GM18870 (cell line): ENCODE data around the gene ANKRD34B.
A peak's percentile ranks its signal among the peaks of the same experiment; 100 is the strongest.
"Not testable (repeated sequence)": the region's sequence is repeated elsewhere in the genome, so short reads cannot be mapped to it uniquely, and the experiment has no call there.

ENCODE experiments used
- ATAC-seq: cut with Tn5 transposase; IDR thresholded peaks from one replicate; pipeline ENCODE4 v1.9.1; 2021; ENCODE audit warnings: moderate library complexity; ENCODE audit not compliant: unreplicated experiment

ANKRD34B gene

DNA sequence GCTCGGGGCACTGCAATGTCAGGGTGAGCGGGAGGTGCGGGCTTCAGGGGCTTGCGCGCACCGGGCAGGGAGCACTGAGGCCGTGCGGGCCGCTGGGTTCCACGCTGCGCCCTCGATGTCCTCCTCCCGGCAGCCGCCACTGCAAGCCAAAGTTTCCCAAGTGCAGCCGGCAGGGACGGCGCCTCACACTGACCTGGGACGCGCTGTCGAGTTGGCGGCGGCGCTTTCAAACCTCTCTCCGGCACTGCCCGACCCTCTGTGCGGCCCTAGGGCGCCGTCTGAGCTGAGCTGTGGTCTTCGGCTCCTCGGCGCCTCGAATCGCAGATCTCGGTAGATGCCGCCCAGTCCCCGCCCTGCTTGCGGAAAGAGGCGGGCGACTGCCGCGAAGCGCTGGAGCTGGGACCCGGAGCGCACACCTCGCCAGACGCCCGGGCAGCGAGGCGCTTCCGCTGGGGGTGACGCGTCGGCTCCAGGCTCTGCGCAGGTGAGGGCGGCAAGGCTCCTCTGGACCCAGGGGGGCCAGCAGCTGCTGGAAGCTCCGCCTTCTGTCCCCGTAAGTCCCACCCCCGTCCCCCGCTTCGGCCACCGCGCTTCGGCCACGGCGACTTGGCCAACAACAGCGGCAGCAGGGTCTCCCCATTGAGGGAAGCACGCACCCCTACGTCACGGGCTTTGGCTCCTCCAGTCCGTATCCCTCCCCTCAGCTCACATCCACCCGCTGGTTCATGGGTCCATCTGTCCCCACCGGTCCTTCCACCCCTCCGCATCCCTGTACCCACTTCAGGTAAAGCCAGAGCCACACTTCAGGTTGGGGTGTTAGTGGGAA is at the start of gene ANKRD34B:
TSS of gene ANKRD34B (minus strand) at position 320 of the 826 bp plus-strand sequence. CDS start 10,261 bp downstream, outside the sequence.
- no peak for ATAC-seq

DNA sequence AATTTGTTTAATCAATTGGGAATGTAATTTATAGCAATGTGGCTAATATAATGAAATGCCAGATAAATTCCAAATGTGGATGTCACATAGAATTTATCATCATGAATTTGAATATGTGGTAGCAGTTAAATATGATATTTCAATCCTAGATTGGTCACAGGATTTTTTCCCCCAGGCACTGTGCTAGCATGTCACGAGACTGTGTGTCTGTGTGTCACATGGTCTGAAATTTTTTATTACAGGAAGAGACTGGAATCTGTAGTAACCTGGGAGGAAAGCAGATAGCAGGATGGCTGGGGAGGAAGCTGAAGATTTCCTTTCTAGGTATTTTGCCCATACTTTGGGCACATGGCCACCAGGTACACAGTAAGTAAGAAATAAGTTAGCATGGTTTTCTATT is 49.0 kb upstream of the ANKRD34B start:
- no peak for ATAC-seq

DNA sequence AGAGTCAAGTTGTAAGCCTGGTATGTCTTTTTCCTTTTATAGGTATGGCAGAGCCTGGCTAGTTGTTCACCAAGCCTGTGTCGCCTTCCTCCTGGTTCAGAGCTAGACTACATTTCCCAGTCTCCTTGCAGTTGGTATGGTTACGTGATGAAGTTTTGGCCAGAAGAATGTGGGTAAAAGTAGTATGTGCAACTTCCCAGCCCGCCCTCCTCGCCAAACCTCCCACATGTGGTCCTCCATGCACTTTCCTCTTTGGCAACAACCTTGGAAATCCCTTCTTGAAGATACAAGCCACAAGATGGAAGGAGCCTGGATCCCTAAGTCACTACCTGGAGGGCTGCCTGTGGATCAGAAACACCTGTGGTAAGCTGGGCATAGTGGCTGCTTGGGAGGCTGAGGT is 48.4 kb upstream of the ANKRD34B start:
- ATAC-seq: no peak

DNA sequence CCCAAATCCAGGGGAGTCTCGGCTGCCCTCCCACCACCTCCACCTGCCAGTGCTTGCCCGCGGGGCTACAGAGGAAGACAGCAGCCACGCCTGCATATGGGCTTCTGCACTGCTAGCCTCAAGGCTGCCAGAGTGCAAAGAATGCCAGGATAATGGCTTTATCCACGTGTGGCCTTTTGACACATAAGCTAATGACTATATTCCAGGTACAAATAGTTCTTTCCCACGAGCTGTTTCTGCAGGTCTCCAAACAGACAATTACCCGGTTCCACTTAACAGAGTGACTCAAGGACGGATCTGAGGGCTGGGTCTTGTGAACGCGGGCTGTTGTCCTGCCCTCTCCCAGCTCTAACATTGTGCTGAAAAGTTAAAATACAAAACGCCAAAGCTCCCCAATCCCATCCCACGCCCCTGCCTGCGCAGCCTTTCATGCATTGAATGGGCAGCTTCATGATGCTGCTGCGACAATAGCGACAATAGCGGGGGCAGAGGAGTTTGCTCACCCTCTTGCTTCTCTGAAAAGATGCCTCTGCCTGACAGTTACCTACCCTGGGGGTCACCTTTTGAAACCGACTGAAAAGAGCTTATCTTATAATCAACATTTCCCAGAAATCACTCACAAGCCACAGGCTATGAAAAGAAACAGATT is 45.3 kb upstream of the ANKRD34B start:
- no peak for ATAC-seq

DNA sequence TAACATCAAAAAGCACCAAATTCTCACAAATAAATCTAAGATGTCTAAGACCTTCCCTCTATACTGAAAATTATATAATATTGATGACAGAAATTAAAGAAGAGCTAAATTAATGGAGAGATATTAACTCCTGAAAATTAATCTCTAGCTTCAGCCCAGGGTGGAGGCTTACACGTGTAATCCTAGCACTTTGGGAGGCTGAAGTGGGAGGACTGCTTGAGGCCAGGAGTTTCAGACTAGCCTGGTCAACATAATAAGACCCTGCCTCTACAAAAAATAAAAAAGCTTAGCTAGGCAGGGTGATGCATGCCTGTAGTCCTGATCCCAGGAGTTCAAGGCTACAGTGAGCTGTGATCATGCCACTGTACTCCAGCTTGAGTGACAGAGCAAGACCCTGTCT is 39.6 kb upstream of the ANKRD34B start:
- ATAC-seq: no peak

DNA sequence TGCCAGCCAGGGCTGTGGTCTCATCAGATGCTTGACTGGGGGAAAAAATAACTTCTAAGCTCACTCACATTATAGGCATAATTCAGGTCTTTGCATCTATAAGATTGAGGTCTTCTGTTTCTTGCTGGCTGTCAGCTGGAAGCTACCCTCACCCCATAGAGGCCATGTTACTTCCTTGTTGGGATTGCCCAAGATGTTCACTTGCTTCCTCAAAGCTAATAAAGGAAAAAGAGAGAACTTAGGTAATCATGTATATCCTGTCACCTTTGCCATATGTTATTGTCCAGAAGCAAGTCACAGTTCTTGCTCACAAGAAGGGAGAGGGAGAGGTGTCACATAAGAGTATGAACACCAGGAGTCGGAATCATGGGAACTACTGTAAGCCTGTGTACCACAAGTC is 38.7 kb upstream of the ANKRD34B start:
- no peak for ATAC-seq

DNA sequence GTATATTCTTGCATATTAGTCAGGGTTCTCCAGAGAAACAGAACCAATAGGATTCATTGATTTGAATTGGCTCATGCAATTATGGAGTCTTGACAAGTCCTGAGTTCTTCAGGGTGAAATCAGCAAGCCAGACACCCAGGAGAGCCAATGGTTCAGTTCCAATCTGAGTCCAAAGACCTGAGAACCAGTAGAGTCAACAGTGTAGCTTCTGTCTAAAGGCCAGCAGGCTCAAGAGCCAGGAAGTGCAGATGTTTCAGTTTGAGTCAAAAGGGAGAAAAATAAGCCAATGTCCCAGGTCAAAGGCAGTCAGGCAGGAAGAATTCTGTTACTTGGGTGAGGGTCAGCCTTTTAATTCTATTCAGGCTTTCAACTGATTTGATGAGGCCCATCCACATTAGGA is 37.8 kb upstream of the ANKRD34B start:
- ATAC-seq: peak; percentile 83

DNA sequence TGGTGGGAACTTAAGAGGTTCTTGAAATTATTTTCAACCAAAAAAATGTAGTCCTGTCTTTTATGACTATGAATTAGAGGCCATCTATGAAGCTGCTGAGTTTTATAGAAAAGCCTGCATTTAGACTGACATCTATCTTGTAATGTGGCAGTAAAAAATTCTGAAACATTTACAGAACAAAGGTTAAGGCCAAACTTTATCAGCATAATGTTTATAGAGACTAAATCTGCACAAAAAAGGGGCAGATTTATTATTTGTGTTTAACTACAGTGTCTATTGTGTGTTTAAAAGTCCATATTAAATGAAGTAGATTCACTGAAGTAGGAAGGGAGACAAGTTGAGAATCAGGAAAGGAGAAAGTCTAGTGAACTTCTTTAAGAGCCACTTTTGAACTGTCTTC is 37.3 kb upstream of the ANKRD34B start:
- no peak for ATAC-seq

DNA sequence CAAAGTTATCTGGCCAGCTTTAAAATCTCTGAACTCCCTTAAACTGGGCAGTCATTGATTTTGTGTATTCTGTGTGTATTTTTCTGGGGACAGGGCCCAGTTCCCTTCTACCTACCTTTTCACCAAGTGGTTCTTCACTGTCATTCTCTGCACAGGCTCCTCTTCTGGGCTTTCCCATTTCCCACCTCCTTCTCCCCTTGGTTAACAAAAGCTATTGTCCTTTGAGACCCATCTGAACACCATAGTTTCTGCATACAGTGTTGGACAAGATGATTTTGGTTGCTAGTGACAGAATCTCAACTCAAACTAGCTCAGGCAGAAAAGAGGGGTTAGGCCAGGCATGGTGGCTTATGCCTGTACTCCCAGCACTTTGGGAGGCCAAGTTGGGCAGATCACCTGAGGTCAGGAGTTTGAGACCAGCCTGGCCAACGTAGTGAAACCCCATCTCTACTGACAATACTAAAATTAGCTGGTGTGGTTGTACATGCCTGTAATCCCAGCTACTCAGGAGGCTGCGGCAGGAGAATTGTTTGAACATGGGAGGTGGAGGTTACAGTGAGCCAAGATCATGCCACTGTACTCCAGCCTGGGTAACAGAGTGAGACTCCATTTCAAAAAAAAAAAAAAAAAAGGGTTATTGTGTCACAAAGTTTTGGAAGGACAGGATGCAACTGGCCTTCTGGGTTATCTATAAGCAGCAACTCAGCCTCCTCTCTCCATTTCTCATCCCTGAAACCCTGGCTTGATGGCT is 31.0 kb upstream of the ANKRD34B start:
- ATAC-seq: no peak

DNA sequence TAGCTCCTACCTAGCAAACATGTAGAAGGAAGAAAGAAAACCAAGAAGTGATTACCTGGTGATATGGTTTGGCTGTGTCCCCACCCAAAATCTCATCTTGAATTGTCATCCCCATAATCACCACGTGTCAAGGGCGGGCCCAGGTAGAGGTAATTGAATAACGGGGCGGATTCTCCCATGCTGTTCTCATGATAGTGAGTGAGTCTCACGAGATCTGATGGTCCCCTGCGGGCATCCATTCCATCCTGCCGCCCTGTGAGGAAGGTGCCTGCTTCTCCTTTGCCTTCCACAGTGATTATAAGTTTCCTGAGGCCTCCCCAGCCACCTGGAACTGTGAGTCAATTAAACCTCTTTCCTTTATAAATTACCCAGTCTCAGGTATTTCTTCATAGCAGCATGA is 27.4 kb upstream of the ANKRD34B start:
- ATAC-seq: no peak

DNA sequence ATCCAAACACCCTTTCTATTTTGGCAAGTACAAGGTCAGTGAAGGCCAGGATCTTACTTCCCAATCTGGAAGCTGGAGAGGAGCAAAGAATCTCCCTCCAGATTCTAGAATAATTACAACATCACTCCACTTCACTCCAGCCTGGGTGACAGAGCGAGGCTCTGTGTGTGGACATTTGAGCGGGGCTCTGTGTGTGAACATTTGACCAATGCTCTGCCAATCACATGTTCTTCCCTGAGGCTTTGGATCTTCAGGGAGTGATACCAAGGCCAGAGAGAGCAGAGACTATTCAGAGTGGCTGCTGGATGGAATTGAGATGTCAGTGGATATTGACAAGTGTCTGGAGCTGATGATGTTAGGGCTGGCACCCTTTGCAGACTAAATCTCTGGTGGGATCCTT is 24.7 kb upstream of the ANKRD34B start:
- no peak for ATAC-seq

DNA sequence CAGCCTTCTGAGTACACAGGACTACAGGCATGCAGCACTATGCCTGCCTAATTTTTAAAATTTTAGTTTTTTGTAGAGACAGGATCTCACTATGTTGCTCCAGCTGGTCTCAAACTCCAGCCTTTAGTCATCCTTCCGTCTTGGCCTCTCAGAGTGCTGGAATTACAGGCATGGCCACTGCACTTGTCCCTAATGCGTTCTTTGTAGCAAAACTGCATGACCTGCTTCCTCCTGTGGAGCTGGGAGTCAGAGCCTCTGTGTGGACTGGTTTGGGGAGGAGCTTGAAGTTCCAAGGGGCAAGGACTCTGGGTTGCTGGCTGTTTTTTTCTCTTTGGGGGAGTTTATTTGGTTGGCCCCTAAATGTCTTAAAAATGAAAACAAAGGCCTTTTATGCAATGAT is 22.7 kb upstream of the ANKRD34B start:
- no peak for ATAC-seq

DNA sequence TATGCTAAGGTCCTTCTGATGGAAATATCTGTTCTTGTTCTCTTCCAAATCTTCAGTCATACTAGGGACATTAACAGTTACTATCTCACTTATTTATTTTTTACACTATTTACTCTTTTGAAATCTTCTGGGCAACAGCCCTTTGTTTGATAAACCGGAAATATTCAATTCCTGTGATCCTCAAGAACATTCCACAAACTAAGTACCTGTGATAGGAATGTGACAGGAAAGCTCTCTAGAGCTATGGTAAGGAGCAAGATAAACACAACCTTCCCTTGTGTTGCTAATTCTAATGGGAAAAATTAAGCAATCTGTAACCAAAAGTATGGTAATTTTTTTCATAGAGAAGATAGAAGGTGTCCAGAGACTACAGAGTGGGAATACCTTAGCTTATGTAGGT is 22.0 kb upstream of the ANKRD34B start:
- no peak for ATAC-seq

DNA sequence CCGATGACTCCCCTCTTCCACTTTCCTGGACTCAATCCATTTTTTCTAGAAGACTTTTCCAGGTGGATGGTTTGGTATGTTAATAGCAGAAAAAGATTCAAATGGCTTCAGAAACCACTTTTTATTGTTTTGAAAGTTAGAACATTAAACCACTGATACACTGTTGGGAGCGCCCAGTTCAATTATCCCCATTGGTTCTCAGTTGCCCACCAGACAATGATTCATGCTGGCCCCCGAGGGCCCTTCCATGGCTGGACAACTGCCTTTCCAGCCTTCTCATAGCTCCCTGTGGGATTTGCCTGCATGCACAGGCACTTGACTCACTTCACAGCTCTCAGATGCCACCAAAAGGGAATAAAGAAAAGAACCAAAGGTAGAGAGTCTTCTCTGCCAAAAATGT is 21.3 kb upstream of the ANKRD34B start:
- no peak for ATAC-seq

DNA sequence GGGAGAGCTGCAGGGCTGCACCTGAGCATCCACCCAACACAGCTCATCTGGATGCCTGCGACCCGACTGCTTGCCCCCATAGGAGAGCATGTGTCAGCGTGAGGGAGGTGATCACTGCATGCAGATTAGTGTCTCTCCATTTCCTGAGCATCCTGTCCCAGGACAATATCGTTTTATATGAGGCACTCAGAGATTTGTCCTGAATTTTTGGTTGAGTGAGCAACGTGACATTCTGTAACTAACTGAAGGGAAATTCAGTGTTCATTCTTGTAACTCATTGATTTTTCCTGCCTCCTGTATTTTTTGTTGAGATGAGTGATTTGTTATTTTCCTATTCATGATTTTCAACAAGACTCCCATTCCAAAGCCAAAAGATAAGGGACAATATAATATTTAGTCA is 20.7 kb upstream of the ANKRD34B start:
- ATAC-seq: no peak

DNA sequence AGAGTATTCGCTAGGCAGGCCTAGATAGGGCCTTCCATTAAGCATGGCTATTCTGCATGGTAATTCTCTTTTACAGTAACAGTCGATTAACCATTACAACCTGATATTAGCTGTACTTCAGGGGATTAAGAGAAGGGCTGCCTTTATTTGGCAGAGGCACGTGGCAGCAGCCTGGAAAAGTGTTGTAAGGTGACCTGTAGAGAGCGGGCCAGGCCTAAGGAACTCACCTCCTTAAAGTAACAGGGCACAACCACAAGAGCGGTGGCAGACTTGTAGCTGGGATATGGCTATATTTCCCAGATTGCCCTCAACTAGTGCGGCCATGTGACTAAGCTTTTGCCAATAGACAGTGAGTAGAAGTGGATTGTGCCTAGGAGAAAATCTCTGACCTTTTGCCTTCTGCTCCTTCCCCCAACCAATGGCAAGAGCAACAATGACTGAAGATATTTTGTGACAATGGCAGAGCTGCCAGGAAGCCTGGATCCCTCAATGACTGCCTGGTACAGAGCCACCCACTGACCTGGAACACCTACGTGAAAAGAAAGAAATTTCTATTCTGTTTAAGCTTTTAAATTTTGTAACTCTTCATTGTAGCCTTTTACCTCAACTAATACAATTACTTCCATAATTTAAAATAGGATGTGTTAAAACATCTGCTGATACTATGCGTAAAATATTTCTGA is 18.9 kb upstream of the ANKRD34B start:
- no peak for ATAC-seq

DNA sequence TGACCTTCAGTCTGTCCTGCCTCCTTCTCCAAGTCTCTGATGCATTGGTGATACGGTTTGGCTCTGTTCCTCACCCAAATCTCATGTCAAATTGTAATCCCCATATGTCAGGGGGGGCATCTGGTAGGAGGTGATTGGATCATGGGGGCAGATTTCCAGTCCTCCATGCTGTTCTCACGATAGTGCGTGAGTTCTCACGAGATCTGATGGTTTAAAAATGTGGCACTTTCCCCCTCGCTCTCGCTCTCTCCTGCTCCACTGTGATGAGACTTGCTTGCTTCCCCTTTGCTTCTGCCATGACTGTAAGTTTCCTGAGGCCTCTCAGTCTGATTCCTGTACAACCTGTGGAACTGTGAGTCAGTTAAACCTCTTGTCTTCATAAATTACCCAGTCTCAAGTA is 14.7 kb upstream of the ANKRD34B start:
- no peak for ATAC-seq

DNA sequence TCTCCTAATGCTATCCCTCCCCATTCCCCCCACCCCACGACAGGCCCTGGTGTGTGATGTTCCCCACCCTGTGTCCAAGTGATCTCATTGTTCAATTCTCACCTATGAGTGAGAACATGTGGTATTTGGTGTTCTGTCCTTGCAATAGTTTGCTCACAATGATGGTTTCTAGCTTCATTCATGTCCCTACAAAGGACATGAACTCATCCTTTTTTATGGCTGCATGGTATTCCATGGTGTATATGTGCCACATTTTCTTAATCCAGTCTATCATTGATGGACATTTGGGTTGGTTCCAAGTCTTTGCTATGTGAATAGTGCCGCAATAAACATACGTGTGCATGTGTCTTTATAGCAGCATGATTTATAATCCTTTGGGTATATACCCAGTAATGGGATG is 10.2 kb upstream of the ANKRD34B start:
- not testable (repeated sequence) for ATAC-seq

DNA sequence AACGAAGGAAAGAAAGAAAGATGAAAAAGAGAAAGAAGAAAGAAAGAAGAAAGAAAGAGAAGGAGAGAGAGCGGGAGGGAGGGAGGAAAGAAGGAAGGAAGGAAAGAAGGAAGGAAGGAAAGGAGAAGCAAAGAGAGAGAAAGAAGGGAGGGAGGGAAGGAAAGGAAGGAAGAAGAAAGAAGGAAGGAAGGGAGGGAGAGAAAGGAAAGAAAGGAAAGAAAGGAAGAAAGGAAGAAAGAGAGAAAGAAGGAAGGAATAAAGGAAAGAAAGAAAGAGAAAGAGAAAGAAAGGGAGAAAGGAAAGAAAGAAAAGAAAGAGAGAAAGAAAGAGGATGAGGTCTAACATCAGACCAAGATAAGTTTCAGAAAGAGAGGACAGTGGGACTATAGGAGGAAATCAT is 9.0 kb upstream of the ANKRD34B start:
- ATAC-seq: no peak

DNA sequence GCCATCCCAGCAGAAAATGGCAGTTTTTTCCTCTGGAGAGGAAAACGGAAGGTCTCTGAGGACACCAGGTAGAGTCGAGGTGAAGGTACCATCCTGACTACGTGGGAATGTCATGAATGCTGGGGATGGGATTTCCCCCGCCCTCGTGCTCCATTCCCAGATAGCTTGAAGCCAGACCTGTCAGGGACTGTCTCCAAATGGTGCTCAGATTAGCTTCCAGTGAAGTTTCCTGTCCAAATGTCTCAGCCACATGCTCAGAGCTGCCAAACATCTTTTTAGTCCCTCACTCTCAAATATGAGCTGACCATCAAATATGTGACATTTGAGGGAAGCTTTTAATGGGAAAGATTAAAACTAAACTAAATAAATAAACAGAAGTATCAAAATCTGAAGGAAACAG is 7.6 kb upstream of the ANKRD34B start:
- no peak for ATAC-seq

DNA sequence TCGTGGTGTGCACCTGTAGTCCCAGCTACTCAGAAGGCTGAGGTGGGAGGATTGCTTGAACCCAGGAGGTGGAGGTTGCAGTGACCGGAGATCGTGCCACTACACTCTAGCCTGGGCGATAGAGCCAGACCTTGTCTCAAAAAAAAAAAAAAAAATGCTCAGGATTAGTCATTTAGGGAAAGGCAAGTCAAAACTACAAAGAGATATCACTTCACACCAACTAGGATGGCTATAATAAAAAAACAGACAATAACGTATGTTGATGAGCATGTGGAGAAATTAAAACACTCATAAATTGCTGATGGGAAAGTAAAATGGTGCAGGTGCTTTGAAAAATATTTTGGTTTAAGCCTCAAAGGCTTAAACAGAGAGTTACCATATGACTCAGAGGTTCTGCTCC is 6.3 kb upstream of the ANKRD34B start:
- ATAC-seq: no peak
